ENCODE measurements around the gene OSTC.

OSTC gene

DNA sequence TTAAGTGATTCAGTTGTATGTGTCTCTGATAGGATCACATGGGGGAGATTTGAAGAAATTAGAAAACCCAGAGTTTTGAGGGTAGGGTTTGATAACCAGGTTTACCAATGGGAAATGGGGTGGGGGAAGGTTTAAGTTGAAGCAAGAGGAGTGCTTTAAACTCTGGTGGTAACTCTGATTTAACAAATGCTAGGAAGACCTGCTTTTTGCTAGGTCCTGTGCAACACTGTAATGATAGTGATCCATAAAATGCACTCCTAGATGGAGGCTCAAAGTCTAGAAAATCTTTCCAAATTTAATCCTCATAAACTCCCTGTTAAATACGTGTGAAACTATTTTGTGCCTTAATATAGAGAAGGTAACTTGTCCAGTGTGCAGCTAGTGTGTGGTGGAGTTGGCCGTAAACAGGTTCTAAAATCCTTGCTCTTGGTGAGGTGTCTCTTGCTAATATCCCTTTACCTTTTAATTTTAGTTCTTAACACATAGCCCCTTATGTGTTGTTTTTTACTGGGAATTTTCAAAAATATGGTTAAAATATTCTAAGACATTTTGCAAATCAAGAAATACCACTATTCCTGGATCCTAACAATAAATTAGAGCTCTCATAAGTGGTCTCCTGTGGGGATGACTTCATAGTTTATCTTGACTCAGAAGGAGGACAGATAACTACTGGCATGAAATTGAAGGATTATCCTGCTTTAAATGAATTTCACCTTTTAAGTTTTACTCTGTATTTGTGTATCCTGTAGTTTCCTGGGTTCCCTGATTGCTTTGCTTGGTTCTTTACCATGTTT is 25.9 kb upstream of the OSTC start:
- H3K79me2 ChIP-seq (ENCODE audit: control insufficient read depth, low read length): peaks cover 63% of the 10 kb centered on the region
- peaks cover 35% of the 10 kb centered on the region for H4K20me1 ChIP-seq (ENCODE audit: control insufficient read depth, insufficient read depth, low read depth, low read length)
- peaks cover 34% of the 10 kb centered on the region for H3F3A ChIP-seq (ENCODE audit: control insufficient read depth, insufficient read depth)
- TF ChIP-seq EZH2phosphoT487 (IDR thresholded peaks at IDR 0.05; ENCODE audit: borderline replicate concordance, low read length) (no peak), CTCF (IDR thresholded peaks at IDR 0.05; ENCODE audit: low read depth, low read length, poor library complexity, severe bottlenecking) (no peak)
- no peaks in the 10 kb centered on the region for H3K9me2 ChIP-seq (replicated peaks; ENCODE audit: control insufficient read depth, low read length)
- no peaks in the 10 kb centered on the region for H3K9me3 ChIP-seq (ENCODE audit: control insufficient read depth, insufficient read depth, low read length)
- peaks cover 89% of the 10 kb centered on the region for H3K36me3 ChIP-seq (ENCODE audit: control insufficient read depth, low read length)
- H3K27me3 ChIP-seq (ENCODE audit: control insufficient read depth, low read length): no peaks in the 10 kb centered on the region
- no peak overlapping the region for H3K27ac ChIP-seq (ENCODE audit: low read depth, low read length)
- 0 out of 2 replicates have a peak overlapping the region, but pooled peaks have one; percentile 14 for H3K4me3 ChIP-seq (ENCODE audit: low read length)
- H3K4me2 ChIP-seq (ENCODE audit: low read length): peak overlapping the region; percentile 79
- H3K4me1 ChIP-seq (ENCODE audit: control insufficient read depth, low read length): peaks cover 32% of the 10 kb centered on the region

DNA sequence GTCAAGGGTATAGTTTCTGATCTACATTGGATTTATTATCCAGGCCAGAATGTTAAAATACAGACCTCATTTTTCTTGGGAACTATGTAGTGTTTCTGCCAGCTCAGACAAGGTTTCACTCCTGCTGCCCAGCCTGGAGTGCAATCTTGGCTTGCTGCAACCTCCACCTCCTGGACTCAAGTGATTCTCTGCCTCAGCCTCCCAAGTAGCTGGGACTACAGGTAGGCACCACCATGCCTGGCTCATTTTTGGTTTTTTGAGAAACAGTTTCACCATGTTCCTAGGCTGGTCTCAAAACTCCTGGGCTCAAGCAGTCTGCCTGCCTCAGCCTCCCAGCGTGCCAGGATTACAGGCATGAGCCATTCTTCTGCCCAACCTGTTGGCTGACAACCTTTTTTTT is 24.3 kb upstream of the OSTC start:
- Histone ChIP-seq H3K9me3 (ENCODE audit: control insufficient read depth, insufficient read depth, low read length) (no peaks in the 10 kb centered on the region), H3K4me2 (ENCODE audit: low read length) (no peak overlapping the region), H4K20me1 (ENCODE audit: control insufficient read depth, insufficient read depth, low read depth, low read length) (peaks cover 31% of the 10 kb centered on the region), H3K36me3 (ENCODE audit: control insufficient read depth, low read length) (peaks cover 98% of the 10 kb centered on the region), H3K9me2 (replicated peaks; ENCODE audit: control insufficient read depth, low read length) (no peaks in the 10 kb centered on the region), H3K27me3 (ENCODE audit: control insufficient read depth, low read length) (no peaks in the 10 kb centered on the region), H3K4me3 (ENCODE audit: low read length) (no peak overlapping the region), H3K4me1 (ENCODE audit: control insufficient read depth, low read length) (peaks cover 26% of the 10 kb centered on the region), H3K27ac (ENCODE audit: low read depth, low read length) (no peak overlapping the region), H3F3A (ENCODE audit: control insufficient read depth, insufficient read depth) (peaks cover 44% of the 10 kb centered on the region), H3K79me2 (ENCODE audit: control insufficient read depth, low read length) (peaks cover 50% of the 10 kb centered on the region)
- no peak for TF ChIP-seq CTCF (IDR thresholded peaks at IDR 0.05; ENCODE audit: low read depth, low read length, poor library complexity, severe bottlenecking)
- no peak for TF ChIP-seq EZH2phosphoT487 (IDR thresholded peaks at IDR 0.05; ENCODE audit: borderline replicate concordance, low read length)

- peaks cover 96% of the 10 kb centered on the region for H3K36me3 ChIP-seq (ENCODE audit: control insufficient read depth, low read length)
- no peak overlapping the region for H3K4me3 ChIP-seq (ENCODE audit: low read length)
- H3K4me1 ChIP-seq (ENCODE audit: control insufficient read depth, low read length): peaks cover 5% of the 10 kb centered on the region
- TF ChIP-seq EZH2phosphoT487 (IDR thresholded peaks at IDR 0.05; ENCODE audit: borderline replicate concordance, low read length) (no peak), CTCF (IDR thresholded peaks at IDR 0.05; ENCODE audit: low read depth, low read length, poor library complexity, severe bottlenecking) (no peak)
- H3K4me2 ChIP-seq (ENCODE audit: low read length): no peak overlapping the region
- no peaks in the 10 kb centered on the region for H3K9me2 ChIP-seq (replicated peaks; ENCODE audit: control insufficient read depth, low read length)
- no peak overlapping the region for H3K27ac ChIP-seq (ENCODE audit: low read depth, low read length)
- H3K27me3 ChIP-seq (ENCODE audit: control insufficient read depth, low read length): no peaks in the 10 kb centered on the region
- peaks cover 61% of the 10 kb centered on the region for H3F3A ChIP-seq (ENCODE audit: control insufficient read depth, insufficient read depth)
- H3K9me3 ChIP-seq (ENCODE audit: control insufficient read depth, insufficient read depth, low read length): no peaks in the 10 kb centered on the region
- H3K79me2 ChIP-seq (ENCODE audit: control insufficient read depth, low read length): peaks cover 26% of the 10 kb centered on the region
- H4K20me1 ChIP-seq (ENCODE audit: control insufficient read depth, insufficient read depth, low read depth, low read length): peaks cover 11% of the 10 kb centered on the region; the same call in 1 of the 2 replicates
Observed at GRCh38 chr4:108628411-108628810, 22.0 kb upstream of the OSTC start.

All from DOHH2 (cell line).